Keratinocyte (primary cell): ENCODE measurements around the gene SLC9A4. TPM values are rescaled to one million over a fixed set of nuclear protein-coding genes. Genes with fewer than 3 reads are reported as not detected.

Experiments
- DNase-seq: peaks from one replicate; pipeline ENCODE4 v3.0.0-alpha.2; 2011; ENCODE audit warnings: low read depth, missing footprints, low spot score
- FAIRE-seq: peaks from 2 replicates; lab custom pipeline; 2011; peaks lifted over from hg19 to GRCh38; lab: Jason Lieb, UNC
- H2AFZ ChIP-seq: 2 replicates; pipeline ENCODE4 v1.6.0; 2012; ENCODE audit warnings: low read length, control low read depth, inconsistent platforms; ENCODE audit not compliant: control insufficient read depth
- H3K27ac ChIP-seq: 2 replicates; pipeline ENCODE4 v1.5.1; 2011; ENCODE audit warnings: low read length; ENCODE audit not compliant: control insufficient read depth, insufficient read depth
- H3K27me3 ChIP-seq: 3 replicates; pipeline ENCODE4 v1.6.0; 2011; ENCODE audit warnings: low read length; ENCODE audit not compliant: control insufficient read depth, insufficient read depth; ENCODE audit errors: extremely low read depth
- H3K36me3 ChIP-seq, 2 experiments: 2 replicates in 1 of 2; 3 replicates in 1 of 2; pipeline ENCODE4 v1.5.1; 2011; ENCODE audit warnings: low read length in 2 of 2, mild to moderate bottlenecking in 1 of 2; ENCODE audit not compliant: control insufficient read depth in 2 of 2, insufficient read depth in 2 of 2; ENCODE audit errors: extremely low read depth in 1 of 2
- H3K4me1 ChIP-seq: 3 replicates; pipeline ENCODE4 v1.5.1; 2011; ENCODE audit warnings: low read length; ENCODE audit not compliant: control insufficient read depth, insufficient read depth; ENCODE audit errors: extremely low read depth
- H3K4me2 ChIP-seq: 3 replicates; pipeline ENCODE4 v1.6.0; 2011; ENCODE audit warnings: low read depth, low read length; ENCODE audit not compliant: control insufficient read depth, insufficient read depth; ENCODE audit errors: extremely low read depth
- H3K4me3 ChIP-seq, 3 experiments: fragments of 200-600 bp in 1 of 3; sonication (generic) in 1 of 3; 2 replicates in 2 of 3; 3 replicates in 1 of 3; pipeline ENCODE4 v1.5.1; 2011 to 2016; ENCODE audit warnings: low read length in 3 of 3, mild to moderate bottlenecking in 3 of 3, control low read depth in 2 of 3, inconsistent platforms in 1 of 3, low read depth in 1 of 3, mixed read lengths in 1 of 3, mixed run types in 1 of 3, moderate library complexity in 1 of 3; ENCODE audit not compliant: control insufficient read depth in 2 of 3, insufficient read depth in 2 of 3; ENCODE audit errors: extremely low read depth in 1 of 3
- H3K79me2 ChIP-seq: 2 replicates; pipeline ENCODE4 v1.6.0; 2012; ENCODE audit warnings: low read length; ENCODE audit not compliant: control insufficient read depth, insufficient read depth
- H3K9ac ChIP-seq: 3 replicates; pipeline ENCODE4 v1.6.0; 2011; ENCODE audit warnings: low read length; ENCODE audit not compliant: control insufficient read depth, insufficient read depth; ENCODE audit errors: extremely low read depth
- H3K9me1 ChIP-seq: 3 replicates; pipeline ENCODE4 v1.6.0; 2011; ENCODE audit warnings: low read length; ENCODE audit not compliant: control insufficient read depth, insufficient read depth; ENCODE audit errors: extremely low read depth
- H3K9me3 ChIP-seq: 2 replicates; pipeline ENCODE4 v1.5.1; 2012; ENCODE audit warnings: low read depth, low read length; ENCODE audit not compliant: control insufficient read depth
- H4K20me1 ChIP-seq: 3 replicates; pipeline ENCODE4 v1.6.0; 2011; ENCODE audit warnings: low read length; ENCODE audit not compliant: control insufficient read depth, insufficient read depth; ENCODE audit errors: extremely low read depth
- EZH2 ChIP-seq: IDR thresholded peaks from one replicate; pipeline ENCODE4 v1.6.1; 2012; ENCODE audit warnings: inconsistent platforms, mild to moderate bottlenecking, low read length, moderate library complexity
- dilution Hi-C: fragments of 300-500 bp; cut with MboI; formaldehyde crosslinking; loops from one replicate; pipeline ENCODE4 v1.7.0; 2020; ENCODE audit warnings: low sequenced_read_pairs; ENCODE audit not compliant: extremely low pct_ligation_motif_present
- polyA plus RNA-seq, 5 experiments: library from polyadenylated mRNA; depleted of rRNA in 3 of 5; stranded (reverse) in 3 of 5; stranded (forward) in 1 of 5; unstranded in 1 of 5; fragments of >200 nt; gene quantifications; 1 replicate in 1 of 5; 2 replicates in 3 of 5; 3 replicates in 1 of 5; pipeline versions ENCODE4 v1.2.1 to v1.2.3, GENCODE V29; 2011 to 2012; ENCODE audit warnings: missing spikeins in 2 of 5, low read depth in 1 of 5, low replicate concordance in 1 of 5
- TF ChIP-seq, protein P1 (sequence below), 3 experiments: IDR thresholded peaks in 1 of 3; conservative IDR thresholded peaks in 1 of 3; optimal IDR thresholded peaks in 1 of 3; 2 replicates in 2 of 3; 3 replicates in 1 of 3; pipeline versions ENCODE3 to v1.5.1; 2011; ENCODE audit warnings: low read length in 3 of 3, mild to moderate bottlenecking in 3 of 3, moderate library complexity in 2 of 3, control low read depth in 1 of 3, inconsistent platforms in 1 of 3; ENCODE audit not compliant: insufficient read depth in 2 of 3; ENCODE audit errors: extremely low read depth in 1 of 3

The SLC9A4 gene
- polyA plus RNA-seq, 1 donor (not counting 4 experiments of a cell fraction or from before 2014, with no cell fraction given) = not detected

DNA sequence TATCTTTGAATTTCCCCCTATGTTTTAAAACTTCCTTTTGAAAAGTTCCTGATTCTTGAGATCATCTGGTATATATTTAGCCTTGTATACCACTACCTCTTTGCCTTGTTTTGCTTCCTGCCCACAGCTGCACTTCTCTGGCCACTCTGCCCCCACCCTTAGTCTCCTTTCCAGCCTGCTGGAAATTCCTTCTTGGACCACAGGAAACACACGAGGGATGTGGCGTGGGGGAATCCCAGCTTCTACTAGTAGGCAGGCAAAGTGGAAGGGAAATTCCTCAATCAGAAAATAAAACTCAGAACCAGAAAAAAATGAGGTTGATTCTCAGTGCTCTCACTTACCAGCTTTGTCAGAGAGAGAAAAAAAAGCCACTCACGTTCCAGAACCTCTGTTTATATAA lies 36.7 kb upstream of the SLC9A4 start:
- no peak for DNase-seq
- H3K4me2 ChIP-seq = no peak overlapping the region
- dilution Hi-C loops = no loop called here
- no peaks in the 10 kb centered on the region for H3K9me3 ChIP-seq
- no peaks in the 10 kb centered on the region for H3K9me1 ChIP-seq
- H3K4me3 ChIP-seq = no peak overlapping the region
- no peaks in the 10 kb centered on the region for H4K20me1 ChIP-seq
- H3K36me3 ChIP-seq = no peaks in the 10 kb centered on the region
- no peak for FAIRE-seq
- no peak overlapping the region for H2AFZ ChIP-seq
- TF ChIP-seq, protein P1, sequence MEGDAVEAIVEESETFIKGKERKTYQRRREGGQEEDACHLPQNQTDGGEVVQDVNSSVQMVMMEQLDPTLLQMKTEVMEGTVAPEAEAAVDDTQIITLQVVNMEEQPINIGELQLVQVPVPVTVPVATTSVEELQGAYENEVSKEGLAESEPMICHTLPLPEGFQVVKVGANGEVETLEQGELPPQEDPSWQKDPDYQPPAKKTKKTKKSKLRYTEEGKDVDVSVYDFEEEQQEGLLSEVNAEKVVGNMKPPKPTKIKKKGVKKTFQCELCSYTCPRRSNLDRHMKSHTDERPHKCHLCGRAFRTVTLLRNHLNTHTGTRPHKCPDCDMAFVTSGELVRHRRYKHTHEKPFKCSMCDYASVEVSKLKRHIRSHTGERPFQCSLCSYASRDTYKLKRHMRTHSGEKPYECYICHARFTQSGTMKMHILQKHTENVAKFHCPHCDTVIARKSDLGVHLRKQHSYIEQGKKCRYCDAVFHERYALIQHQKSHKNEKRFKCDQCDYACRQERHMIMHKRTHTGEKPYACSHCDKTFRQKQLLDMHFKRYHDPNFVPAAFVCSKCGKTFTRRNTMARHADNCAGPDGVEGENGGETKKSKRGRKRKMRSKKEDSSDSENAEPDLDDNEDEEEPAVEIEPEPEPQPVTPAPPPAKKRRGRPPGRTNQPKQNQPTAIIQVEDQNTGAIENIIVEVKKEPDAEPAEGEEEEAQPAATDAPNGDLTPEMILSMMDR (optimal IDR thresholded peaks at IDR 0.05 in 1 of 3, IDR thresholded peaks at IDR 0.05 in 1 of 3, conservative IDR thresholded peaks at IDR 0.05 in 1 of 3; ENCODE audit: extremely low read depth in 1 of 3, insufficient read depth in 2 of 3, low read length in 3 of 3) = no peak
- TF ChIP-seq EZH2 = no peak
- no peak overlapping the region for H3K27ac ChIP-seq
- H3K4me1 ChIP-seq = no peaks in the 10 kb centered on the region
- H3K79me2 ChIP-seq = no peaks in the 10 kb centered on the region
- no peak overlapping the region for H3K9ac ChIP-seq
- H3K27me3 ChIP-seq = no peaks in the 10 kb centered on the region

DNA sequence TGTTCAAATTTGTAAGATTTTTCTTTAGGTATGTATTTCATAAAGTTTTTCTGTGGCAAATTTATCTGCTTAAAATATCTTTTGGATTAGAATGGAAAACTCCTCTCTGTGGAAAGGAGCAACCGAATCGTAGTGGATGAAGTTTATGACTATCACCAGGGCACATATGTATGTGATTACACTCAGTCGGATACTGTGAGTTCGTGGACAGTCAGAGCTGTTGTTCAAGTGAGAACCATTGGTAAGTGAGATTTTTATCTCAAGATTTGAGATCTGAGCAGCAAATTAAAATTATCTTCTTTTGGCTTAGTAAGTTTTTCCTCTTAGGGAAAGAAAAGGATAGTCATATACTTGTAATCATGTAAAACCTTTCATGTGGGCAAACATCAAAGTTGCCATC lies 35.9 kb upstream of the SLC9A4 start:
- Histone ChIP-seq H3K9me1 (no peaks in the 10 kb centered on the region), H3K9me3 (no peaks in the 10 kb centered on the region), H3K4me2 (no peak overlapping the region), H3K4me3 (no peak overlapping the region), H3K9ac (no peak overlapping the region), H3K27ac (no peak overlapping the region), H3K36me3 (no peaks in the 10 kb centered on the region), H4K20me1 (no peaks in the 10 kb centered on the region), H3K79me2 (no peaks in the 10 kb centered on the region), H3K4me1 (no peaks in the 10 kb centered on the region), H3K27me3 (no peaks in the 10 kb centered on the region), H2AFZ (no peak overlapping the region)
- TF ChIP-seq EZH2 = no peak
- TF ChIP-seq, protein P1 (optimal IDR thresholded peaks at IDR 0.05 in 1 of 3, IDR thresholded peaks at IDR 0.05 in 1 of 3, conservative IDR thresholded peaks at IDR 0.05 in 1 of 3; ENCODE audit: extremely low read depth in 1 of 3, insufficient read depth in 2 of 3, low read length in 3 of 3) = no peak
- FAIRE-seq (no peak), DNase-seq (no peak)
- dilution Hi-C loops = no loop called here
